ENCODE measurements around the gene PRKAG1. TPM values are rescaled to one million over a fixed set of nuclear protein-coding genes. Genes with fewer than 3 reads are reported as not detected.

PRKAG1 gene
- polyA plus RNA-seq, 1 donor from 2014 or later = 71.0 TPM

Small RNA genes lying within 50 kb of the gene (small RNA-seq; reads per million reads assigned to genes)
- 0 reads per million in 3 experiments for gene RNU6-940P

Other genes starting within 250 kb of the PRKAG1 start
- 43.1 and 48.2 TPM in 2 replicates for gene ADCY6, start 229.7 kb downstream of the PRKAG1 start, polyA plus RNA-seq
- 123 and 129 TPM in 2 replicates for gene CACNB3, start 200.3 kb downstream of the PRKAG1 start, polyA plus RNA-seq
- 94.6 and 96.5 TPM in 2 replicates for gene DDX23, start 166.6 kb downstream of the PRKAG1 start, polyA plus RNA-seq
- gene RND1, start 152.9 kb downstream of the PRKAG1 start, polyA plus RNA-seq = 1.3 and 5.8 TPM in 2 replicates
- 24.5 and 24.9 TPM in 2 replicates for gene FKBP11, start 93.3 kb downstream of the PRKAG1 start, polyA plus RNA-seq
- 114 TPM in 2 replicates for gene ARF3, start 61.3 kb downstream of the PRKAG1 start, polyA plus RNA-seq
- 0.92 and 1.2 TPM in 2 replicates for gene WNT10B, start 47.0 kb downstream of the PRKAG1 start, polyA plus RNA-seq
- not detected in 2 replicates for gene WNT1, start 40.5 kb downstream of the PRKAG1 start, polyA plus RNA-seq
- gene DDN, start 19.4 kb downstream of the PRKAG1 start, polyA plus RNA-seq = 0.20 and 0.51 TPM in 2 replicates
- 14.1 and 15.8 TPM in 2 replicates for gene KMT2D, start 42.0 kb upstream of the PRKAG1 start, polyA plus RNA-seq
- 0.68 TPM in 1 of 2 replicates, not detected in the other for gene RHEBL1, start 51.2 kb upstream of the PRKAG1 start, polyA plus RNA-seq
- 0.28 and 0.66 TPM in 2 replicates for gene DHH, start 76.0 kb upstream of the PRKAG1 start, polyA plus RNA-seq
- gene LMBR1L, start 92.1 kb upstream of the PRKAG1 start, polyA plus RNA-seq = 344 and 381 TPM in 2 replicates
- 573 and 605 TPM in 2 replicates for gene TUBA1B, start 112.6 kb upstream of the PRKAG1 start, polyA plus RNA-seq
- gene TUBA1A, start 170.3 kb upstream of the PRKAG1 start, polyA plus RNA-seq = 14,333 and 15,501 TPM in 2 replicates
- gene TUBA1C, start 246.3 kb upstream of the PRKAG1 start, polyA plus RNA-seq = 56.2 and 63.0 TPM in 2 replicates